CD4-positive, alpha-beta T cell treated with Interleukin-17A for 1 hour (primary cell): Measurements from ENCODE around the gene UBAP1L.
"Not testable (repeated sequence)": the region's sequence is repeated elsewhere in the genome, so short reads cannot be mapped to it uniquely, and the experiment has no call there.

Experiments used
- DNase-seq: peaks from one replicate; pipeline ENCODE4 v3.0.0-alpha.2; 2020

The UBAP1L gene

DNA sequence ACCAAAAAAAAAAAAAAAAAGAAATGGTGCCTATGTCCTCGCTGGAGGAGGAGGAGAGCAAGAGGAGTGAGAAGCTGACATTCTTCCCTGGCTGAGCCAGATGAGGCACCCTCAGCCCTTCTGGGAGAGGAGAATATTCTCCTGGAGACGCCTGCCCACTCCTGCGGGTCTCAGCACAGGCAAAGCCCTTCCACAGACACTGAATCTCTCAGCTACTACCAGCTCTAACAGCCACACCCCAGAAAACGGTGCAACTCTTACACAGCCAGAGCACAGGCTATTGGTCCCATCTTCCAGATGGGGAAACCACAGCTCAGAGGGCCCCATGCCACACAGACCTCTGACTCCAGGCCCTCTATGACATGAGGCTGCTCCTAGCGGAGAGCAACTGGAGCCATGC, 52.9 kb downstream of the UBAP1L start:
- DNase-seq = no peak

DNA sequence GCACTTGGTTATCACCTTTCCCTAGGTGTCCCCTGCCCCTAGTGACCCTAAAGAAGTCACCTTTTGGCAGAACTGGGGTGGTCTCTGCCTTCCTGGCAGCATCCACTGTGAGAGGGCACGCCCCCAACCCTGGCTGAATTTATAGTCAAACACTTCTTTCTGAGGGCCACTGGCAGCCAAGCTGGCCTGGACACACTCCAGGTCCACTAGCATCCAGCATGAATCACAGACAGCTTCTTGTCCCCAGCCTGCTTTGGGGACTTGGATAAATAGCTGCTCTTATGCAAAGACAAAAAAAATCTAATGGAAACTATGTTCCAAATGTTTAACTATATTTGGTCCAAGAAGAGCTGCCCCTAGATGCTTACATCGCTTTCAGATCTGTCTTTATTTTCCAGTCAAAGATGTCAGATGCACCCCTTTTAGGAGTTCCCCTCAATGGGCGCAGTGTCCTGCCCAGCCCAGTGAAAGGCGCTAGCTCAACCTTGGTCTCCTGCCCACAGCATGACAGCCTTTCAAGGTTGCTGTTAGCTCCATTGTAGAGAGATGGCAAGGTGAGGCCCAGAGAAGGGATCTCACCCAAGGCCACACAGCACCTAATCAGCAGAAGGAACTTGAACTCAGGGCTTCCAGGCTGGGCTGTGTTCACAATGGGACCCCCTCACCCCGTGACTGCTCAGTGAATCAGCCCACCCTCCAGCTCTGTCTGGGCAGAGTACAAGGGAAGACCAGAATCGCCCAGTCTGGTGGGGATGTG, 54.2 kb downstream of the UBAP1L start:
- DNase-seq = no peak

DNA sequence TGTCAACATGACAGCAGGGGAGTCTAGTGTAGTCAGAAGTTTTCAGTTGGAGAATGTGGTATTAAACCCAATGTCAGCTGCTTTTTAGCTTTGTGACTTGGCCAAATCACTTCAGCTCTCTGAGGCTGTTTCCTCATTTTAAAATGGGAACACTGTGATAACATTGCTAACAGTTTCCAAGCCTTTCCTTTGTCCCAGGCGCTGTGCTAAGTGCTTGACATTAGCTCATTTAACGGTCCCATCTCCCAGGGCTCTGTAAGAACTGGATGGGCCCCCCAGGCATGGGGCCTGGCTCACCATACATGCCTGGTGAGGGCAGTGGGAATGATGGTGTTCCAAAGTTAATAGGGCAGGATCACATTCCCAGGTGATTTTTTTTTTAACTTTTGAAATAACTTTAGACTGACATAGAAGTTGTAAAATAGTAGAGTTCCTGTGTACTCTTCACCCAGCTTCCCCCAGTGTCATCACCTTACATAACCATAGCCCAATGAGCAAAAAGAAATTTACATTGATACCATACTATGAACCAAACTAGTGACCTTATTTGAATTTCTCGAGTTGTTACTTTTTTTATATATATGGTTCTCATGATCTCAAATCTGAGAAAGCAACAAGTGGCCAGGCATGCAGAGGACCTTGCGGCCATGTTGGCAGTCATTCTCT, 54.9 kb downstream of the UBAP1L start:
- DNase-seq = no peak

GRCh38 chr15:65059369-65059750, 55.6 kb downstream of the UBAP1L start:
- DNase-seq = no peak

- no peak for DNase-seq
Measured at GRCh38 chr15:65058394-65059368, 56.3 kb downstream of the UBAP1L start.

- DNase-seq = no peak
Measured at GRCh38 chr15:65057549-65057940, 57.5 kb downstream of the UBAP1L start.

DNA sequence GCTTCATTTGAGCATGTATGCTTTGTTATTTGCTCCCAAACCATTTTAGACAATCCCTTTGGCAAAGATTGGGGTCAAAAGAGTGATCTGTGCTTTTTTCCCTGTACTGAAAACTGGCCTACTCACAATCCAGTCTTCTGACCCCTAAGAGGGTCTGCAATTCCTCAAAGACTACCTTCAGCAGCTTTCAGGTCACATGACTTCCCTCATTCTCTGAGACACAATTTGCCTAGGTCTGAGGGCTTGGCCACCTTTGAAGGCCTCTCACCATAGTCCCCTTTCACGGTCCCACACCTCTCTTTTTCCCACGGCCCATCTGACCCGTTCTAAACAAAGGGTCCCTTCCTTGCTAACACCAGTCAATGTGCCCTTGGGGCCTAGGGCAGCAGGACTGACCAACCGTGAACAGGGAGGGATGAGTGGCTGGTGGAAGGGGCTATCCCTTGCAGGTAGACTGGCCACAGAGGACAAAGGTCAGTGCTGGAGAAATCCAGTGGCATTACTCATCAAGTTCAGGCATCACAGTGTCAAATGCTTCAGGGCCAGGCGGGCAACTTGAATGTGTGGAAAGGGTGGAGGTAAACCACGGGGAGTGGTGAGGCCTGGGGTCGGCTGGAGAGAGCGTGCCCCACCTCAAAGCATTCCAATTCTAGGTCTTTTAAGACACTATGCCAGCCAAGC, 58.0 kb downstream of the UBAP1L start:
- no peak for DNase-seq

GRCh38 chr15:65056106-65056505, 58.9 kb downstream of the UBAP1L start:
- no peak for DNase-seq

GRCh38 chr15:65055201-65055870, 59.7 kb downstream of the UBAP1L start:
- DNase-seq = no peak

- peak; percentile 53 for DNase-seq
Measured at GRCh38 chr15:65054333-65055200, 60.4 kb downstream of the UBAP1L start.

DNA sequence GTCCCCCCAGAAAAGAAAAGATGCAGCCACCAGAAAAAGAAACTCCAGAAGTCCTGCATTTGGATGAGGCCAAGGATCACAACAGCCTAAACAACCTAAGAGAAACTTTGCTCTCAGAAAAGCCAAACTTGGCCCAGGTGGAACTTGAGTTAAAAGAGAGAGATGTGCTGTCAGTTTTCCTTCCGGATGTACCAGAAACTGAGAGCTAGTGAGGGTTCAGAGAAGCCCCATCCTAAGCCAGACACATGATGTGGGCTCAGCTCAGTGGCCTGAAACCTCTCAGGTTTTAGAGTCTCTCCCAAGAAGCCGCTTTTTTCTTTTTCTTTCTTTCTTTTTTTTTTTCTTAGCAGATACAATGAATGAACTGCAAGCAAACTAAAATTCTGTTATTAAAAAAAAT, 62.0 kb downstream of the UBAP1L start:
- no peak for DNase-seq

- DNase-seq = no peak
Measured at GRCh38 chr15:65051266-65051665, 63.7 kb downstream of the UBAP1L start.

- no peak for DNase-seq
Measured at GRCh38 chr15:65050270-65050669, 64.7 kb downstream of the UBAP1L start.

DNA sequence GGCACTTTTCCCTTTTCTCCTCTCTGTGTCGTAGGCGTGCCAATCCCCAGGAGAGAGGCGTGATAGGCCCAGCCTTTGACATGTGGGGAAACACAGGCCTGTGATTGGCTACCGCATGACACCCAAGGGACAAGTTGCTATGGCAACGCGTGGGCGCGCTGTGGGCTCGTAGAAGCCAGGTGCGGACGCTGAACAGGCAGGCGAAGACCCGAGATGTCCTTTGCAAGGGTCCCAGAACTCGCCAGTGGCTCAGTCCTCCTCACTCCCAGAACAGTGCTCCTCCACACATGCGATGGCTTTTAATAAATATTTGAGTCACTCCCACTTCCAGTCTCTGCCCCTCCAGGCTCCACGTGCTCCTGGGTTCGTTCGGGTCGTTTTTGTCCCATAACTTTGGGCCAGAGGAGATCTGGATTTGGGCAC, 65.6 kb downstream of the UBAP1L start:
- DNase-seq = peak; percentile 90

- DNase-seq = no peak
Measured at GRCh38 chr15:65048241-65048640, 66.8 kb downstream of the UBAP1L start.

- DNase-seq = no peak
Measured at GRCh38 chr15:65044724-65045481, 70.1 kb downstream of the UBAP1L start, which contains the start of gene SLC51B. TSS of gene SLC51B (plus strand) at chr15:65045387. CDS start at chr15:65050005, 4,618 bp downstream.

DNA sequence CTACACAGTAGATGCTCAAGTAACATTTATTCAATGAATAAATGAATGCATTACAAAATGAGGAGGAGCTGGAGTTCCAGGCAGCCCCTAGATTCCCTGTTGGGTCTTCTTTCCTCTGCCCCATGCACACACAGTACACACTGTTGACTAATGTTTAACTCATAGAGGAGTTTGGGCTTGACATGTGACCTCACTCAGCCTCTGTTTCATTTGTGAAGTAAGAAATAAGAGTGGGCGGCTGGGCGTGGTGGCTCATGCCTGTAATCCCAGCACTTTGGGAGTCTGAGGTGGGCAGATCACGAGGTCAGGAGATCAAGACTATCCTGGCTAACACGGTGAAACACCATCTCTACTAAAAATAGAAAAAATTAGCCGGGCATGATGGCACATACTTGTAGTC, 70.8 kb downstream of the UBAP1L start:
- not testable (repeated sequence) for DNase-seq

- DNase-seq = no peak
Measured at GRCh38 chr15:65042776-65043327, 72.1 kb downstream of the UBAP1L start.
